Measurements from ENCODE around the gene AZU1.

Gene AZU1

DNA sequence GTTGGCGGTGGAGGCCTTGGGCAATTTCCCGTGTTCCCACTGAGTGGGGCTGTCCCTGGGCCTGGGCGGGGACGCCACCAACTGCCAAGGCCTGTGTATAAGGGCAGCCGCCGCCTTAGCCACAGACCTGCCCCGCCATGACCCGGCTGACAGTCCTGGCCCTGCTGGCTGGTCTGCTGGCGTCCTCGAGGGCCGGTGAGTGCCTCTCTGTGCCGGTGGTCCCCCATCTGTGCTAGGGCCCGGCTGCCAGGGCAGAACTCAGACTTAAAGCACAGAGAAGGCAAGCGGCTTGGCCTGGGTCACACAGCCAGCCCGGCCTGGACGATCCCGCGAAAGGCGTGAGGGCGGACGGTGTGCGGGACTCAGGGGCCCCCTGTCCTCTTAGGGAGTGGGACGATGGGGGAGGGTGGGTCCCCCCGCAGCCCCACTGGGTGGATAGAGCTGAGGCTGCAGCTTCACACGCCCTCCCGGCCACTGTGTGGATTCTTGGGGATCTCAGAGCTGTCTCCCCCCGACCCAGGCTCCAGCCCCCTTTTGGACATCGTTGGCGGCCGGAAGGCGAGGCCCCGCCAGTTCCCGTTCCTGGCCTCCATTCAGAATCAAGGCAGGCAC lies at the start of gene AZU1:
AZU1 (plus strand) TSS at position 128 of the 612 bp plus-strand sequence; CDS start at position 138, 10 bp downstream.
- no peak for DNase-seq

GRCh38 chr19:778910-779653 lies 48.6 kb upstream of the AZU1 start:
- DNase-seq: peak in 2 of 3 experiments; percentile 58 to 59

DNA sequence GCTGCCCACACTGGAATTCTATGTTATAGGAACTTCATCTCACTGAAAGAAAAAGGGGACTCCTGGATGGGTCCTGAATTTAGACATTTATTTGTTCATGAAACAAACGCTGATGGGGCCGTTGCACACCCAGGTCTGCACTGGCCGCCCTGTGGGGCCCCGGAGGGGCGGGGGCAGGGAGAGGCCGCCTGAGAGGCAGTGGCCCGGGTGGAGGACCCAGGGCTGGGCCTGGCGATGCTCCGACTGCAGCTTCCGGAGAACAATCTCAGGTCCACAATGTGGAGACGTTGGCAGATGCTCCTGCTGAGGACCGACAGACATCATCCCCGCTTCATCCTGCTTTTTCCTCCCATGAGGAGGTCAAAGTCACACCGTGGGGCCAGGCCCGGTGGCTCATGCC lies 46.7 kb upstream of the AZU1 start:
- DNase-seq: no peak

- DNase-seq: no peak
These were observed 45.8 kb upstream of the AZU1 start for GRCh38 chr19:781800-782184.

- DNase-seq: no peak
These were observed 45.3 kb upstream of the AZU1 start for GRCh38 chr19:782185-782877.

- DNase-seq: no peak
These were observed 44.6 kb upstream of the AZU1 start for GRCh38 chr19:782878-783668.

GRCh38 chr19:784541-784940 lies 43.1 kb upstream of the AZU1 start:
- no peak for DNase-seq

GRCh38 chr19:787536-787935 lies 40.1 kb upstream of the AZU1 start:
- no peak for DNase-seq

- no peak for DNase-seq
These were observed 39.0 kb upstream of the AZU1 start for GRCh38 chr19:788686-788982.

DNA sequence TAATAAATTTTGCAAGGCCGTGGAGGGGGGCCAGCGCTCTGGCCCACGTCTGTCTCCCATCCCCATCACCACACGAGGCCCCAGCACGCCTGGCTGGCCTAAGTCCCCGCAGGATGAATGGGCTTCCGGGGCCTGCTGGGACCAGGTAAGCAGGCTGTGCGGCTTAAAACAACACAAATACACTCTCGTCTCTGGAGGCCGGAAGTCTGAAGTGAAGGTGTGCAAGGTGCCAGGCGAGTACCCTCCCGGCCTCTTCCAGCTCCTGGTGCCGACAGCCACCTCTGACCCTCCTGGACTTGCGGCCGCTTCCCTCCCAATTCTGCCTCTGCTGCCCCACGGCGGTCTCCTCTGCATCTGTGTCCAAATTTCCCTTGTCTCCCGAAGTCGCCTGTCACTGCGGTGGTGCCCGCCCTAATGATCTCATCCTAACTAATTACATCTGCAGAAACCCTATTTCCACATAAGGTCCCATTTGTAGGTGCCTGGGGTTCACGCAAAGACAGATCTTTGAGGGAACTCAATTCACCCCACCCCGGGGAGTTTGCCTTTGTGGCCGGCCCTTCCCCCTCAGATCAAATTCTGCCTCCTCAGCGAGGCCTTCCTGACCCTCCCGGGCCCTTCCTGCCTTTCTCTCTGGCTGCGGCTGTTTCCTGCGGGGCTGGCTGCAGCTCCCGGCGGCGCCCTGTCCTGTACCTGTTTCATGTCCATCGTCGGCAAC lies 38.5 kb upstream of the AZU1 start:
- no peak for DNase-seq

GRCh38 chr19:789701-790060 lies 38.0 kb upstream of the AZU1 start:
- no peak for DNase-seq

- DNase-seq: no peak
These were observed 36.5 kb upstream of the AZU1 start for GRCh38 chr19:791007-791566.

- no peak for DNase-seq
These were observed 35.9 kb upstream of the AZU1 start for GRCh38 chr19:791567-792305.

DNA sequence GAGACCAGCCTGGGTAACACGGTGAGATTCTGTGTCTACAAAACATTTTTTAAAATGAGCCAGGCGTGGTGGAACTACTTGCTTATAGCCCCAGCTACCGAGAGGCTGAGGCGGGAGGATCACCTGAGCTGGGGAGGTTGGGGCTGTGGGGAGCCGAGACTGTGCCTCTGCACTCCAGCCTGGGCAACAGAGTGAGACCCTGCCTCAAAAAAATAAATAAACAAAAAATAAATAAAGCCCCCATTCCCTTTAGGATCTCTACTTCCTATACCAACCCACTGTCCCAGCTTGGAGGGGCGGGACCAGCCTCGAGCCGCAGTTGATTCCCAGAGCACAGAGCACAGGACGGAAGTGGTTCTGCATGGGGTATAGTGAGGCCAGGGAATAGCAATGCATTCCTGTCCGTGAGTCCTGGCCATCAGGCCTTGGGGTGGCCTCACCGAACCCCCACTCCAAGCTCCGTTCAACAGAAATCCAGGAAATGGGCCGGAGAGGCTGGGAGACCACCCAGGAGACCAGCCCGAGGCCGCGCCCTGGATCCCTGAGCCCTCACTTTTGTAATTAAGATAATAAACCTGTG lies 35.2 kb upstream of the AZU1 start:
- DNase-seq: no peak

- no peak for DNase-seq
These were observed 33.8 kb upstream of the AZU1 start for GRCh38 chr19:793806-794205.

- DNase-seq: no peak
These were observed 32.5 kb upstream of the AZU1 start for GRCh38 chr19:795073-795611.

DNA sequence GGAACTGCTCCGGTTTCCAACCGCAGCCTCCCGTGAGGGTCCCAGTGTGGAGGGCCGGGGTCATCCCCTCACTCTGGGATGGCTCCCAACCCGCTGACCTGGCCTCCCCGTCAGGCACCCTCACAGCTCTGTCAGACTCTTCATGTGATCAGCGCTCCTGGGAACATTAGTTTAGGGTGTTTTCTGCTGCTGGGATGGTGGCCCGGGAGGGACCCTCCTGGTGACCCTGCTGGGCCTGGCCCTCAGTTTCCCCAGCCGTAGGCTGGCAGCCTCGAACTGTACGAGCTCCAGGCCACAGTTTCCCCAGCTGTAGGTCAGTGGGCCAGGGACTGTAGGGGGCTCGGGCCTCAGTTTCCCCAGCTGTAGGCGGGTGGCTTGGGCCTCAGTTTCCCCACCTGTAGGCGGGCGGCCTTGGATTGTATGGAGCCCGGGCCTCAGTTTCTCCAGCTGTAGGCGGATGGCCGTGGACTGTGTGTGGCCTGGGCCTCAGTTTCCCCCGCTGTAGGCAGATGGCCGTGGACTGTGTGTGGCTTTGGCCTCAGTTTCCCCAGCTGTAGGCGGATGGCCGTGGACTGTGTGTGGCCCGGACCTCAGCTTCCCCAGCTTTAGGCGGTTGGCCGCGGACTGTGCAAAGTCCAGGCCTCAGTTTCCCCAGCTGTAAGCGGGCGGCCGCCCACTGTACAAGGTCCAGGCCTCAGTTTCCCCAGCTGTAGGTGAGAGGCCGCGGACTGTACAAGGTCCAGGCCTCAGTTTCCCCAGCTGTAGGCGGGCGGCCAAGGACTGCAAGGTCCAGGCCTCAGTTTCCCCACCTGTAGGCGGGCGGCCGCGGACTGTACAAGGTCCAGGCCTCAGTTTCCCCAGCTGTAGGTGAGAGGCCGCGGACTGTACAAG lies 31.7 kb upstream of the AZU1 start:
- no peak for DNase-seq

DNA sequence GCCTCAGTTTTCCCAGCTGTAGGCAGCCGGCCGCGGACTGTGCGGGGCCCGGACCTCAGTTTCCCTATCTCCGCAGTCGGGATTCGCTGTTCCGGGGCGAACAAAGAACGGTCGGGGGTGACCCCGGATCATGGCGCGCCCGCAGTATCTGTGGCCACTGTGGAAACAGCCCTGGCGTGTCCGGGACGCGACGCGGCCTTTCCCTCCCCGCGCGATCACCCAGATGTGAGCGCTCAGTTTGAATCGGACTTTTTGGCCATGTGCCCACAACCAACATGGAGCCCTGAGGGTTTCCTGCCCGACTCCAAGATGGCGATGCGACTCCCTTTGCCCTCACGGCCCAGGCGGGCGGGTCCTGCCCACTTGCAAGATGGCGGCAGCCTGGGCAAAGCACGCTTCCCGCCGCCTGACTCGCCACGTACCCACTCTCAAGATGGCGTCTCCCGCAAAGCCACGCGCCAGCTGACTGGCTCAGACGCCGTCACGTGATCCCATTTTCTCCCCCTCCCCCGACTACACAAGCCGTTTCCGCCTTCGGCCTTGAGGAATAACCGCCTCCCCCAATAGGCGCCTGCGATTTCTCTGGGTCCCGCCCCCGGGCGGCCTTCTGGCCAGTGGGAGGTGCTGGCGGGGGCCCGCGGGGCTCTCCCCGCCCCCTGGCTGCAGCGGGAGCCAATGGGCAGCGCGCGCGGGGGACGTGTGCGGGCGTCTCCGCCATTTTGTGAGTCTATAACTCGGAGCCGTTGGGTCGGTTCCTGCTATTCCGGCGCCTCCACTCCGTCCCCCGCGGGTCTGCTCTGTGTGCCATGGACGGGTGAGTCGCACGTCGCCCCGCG lies 30.7 kb upstream of the AZU1 start, which contains the start of gene PTBP1:
PTBP1 (plus strand) TSS at position 761 of the 836 bp plus-strand sequence; CDS start at position 807, 46 bp downstream.
- DNase-seq: peak; percentile 100
